GM19328 (cell line): ENCODE measurements around the gene CCDC51.
"Not testable (repeated sequence)": the region's sequence is repeated elsewhere in the genome, so short reads cannot be mapped to it uniquely, and the experiment has no call there.

Source experiments
- ATAC-seq: cut with Tn5 transposase; IDR thresholded peaks from one replicate; pipeline ENCODE4 v1.9.1; 2021; ENCODE audit warnings: mild to moderate bottlenecking, moderate library complexity; ENCODE audit not compliant: unreplicated experiment

Gene CCDC51

GRCh38 chr3:48439820-48440589 is at the start of gene CCDC51, which contains the start of gene TMA7:
TSS of gene CCDC51 (minus strand) at chr3:48440119. CDS start at chr3:48435128, 4,991 bp downstream.
TSS of gene TMA7 (plus strand) at chr3:48440257. CDS start at chr3:48440297, 40 bp downstream.
- peak; percentile 90 for ATAC-seq

GRCh38 chr3:48486952-48487351 is 47.0 kb upstream of the CCDC51 start:
- no peak for ATAC-seq

- ATAC-seq, result not testable (repeated sequence)
Observed at GRCh38 chr3:48482822-48483221, 42.9 kb upstream of the CCDC51 start.

GRCh38 chr3:48480891-48481290 is 41.0 kb upstream of the CCDC51 start:
- ATAC-seq, result not testable (repeated sequence)

GRCh38 chr3:48478626-48479555 is 39.0 kb upstream of the CCDC51 start:
- no peak for ATAC-seq

- no peak for ATAC-seq
Observed at GRCh38 chr3:48477959-48478520, 38.1 kb upstream of the CCDC51 start.

- no peak for ATAC-seq
Observed at GRCh38 chr3:48476426-48477053, 36.6 kb upstream of the CCDC51 start.

- ATAC-seq, result no peak
Observed at GRCh38 chr3:48475188-48475587, 35.3 kb upstream of the CCDC51 start.

GRCh38 chr3:48474619-48475018 is 34.7 kb upstream of the CCDC51 start:
- no peak for ATAC-seq

- not testable (repeated sequence) for ATAC-seq
Observed at GRCh38 chr3:48474031-48474430, 34.1 kb upstream of the CCDC51 start.

GRCh38 chr3:48473617-48473952 is 33.7 kb upstream of the CCDC51 start:
- ATAC-seq, result no peak

- peak; percentile 61 for ATAC-seq
Observed at GRCh38 chr3:48472923-48473616, 33.2 kb upstream of the CCDC51 start.

- ATAC-seq, result peak; percentile 13
Observed at GRCh38 chr3:48472673-48472922, 32.7 kb upstream of the CCDC51 start.

GRCh38 chr3:48470286-48470685 is 30.4 kb upstream of the CCDC51 start:
- ATAC-seq, result no peak

- ATAC-seq, result no peak
Observed at GRCh38 chr3:48469046-48469915, 29.4 kb upstream of the CCDC51 start.

GRCh38 chr3:48468329-48468731 is 28.4 kb upstream of the CCDC51 start:
- ATAC-seq, result no peak

- ATAC-seq, result no peak
Observed at GRCh38 chr3:48467473-48468267, 27.8 kb upstream of the CCDC51 start.

- no peak for ATAC-seq
Observed at GRCh38 chr3:48467110-48467454, 27.2 kb upstream of the CCDC51 start.
